Neural cell (in vitro differentiated cells): ENCODE measurements around the gene ACHE. TPM values are rescaled to one million over a fixed set of nuclear protein-coding genes. Genes with fewer than 3 reads are reported as not detected.

Experiments used
- H2AFZ ChIP-seq: fragments of 200-600, 300-800 bp; sonication (generic), shearing (Covaris generic); 2 replicates; pipeline ENCODE4 v1.6.0; 2014; ENCODE audit warnings: low read depth, mild to moderate bottlenecking, antibody characterized with exemption, low read length, moderate library complexity
- H3F3A ChIP-seq: fragments of 200-600 bp; shearing (Covaris generic); 2 replicates; pipeline ENCODE4 v1.6.1; 2016; ENCODE audit warnings: mild to moderate bottlenecking, moderate library complexity, mixed read lengths, antibody characterized with exemption, low read length; ENCODE audit not compliant: insufficient read depth, poor library complexity, severe bottlenecking
- H3K27ac ChIP-seq: fragments of 200-600, 300-800 bp; sonication (generic), shearing (Covaris generic); 2 replicates; pipeline ENCODE4 v1.5.1; 2014; ENCODE audit warnings: mild to moderate bottlenecking, low read length, moderate library complexity
- H3K27me3 ChIP-seq: fragments of 300-800, 200-600 bp; sonication (generic), shearing (Covaris generic); 2 replicates; pipeline ENCODE4 v1.6.0; 2014; ENCODE audit warnings: mild to moderate bottlenecking, low read depth, low read length, moderate library complexity; ENCODE audit not compliant: insufficient read depth
- H3K36me3 ChIP-seq: fragments of 300-800, 200-600 bp; sonication (generic), shearing (Covaris generic); 2 replicates; pipeline ENCODE4 v1.5.1; 2014; ENCODE audit warnings: mild to moderate bottlenecking, antibody characterized with exemption, low read length, moderate library complexity; ENCODE audit not compliant: insufficient read depth
- H3K4me2 ChIP-seq: fragments of 300-800, 200-600 bp; sonication (generic), shearing (Covaris generic); 2 replicates; pipeline ENCODE4 v1.6.0; 2014; ENCODE audit warnings: mild to moderate bottlenecking, low read length
- H3K4me3 ChIP-seq: fragments of 300-800, 200-600 bp; sonication (generic), shearing (Covaris generic); 2 replicates; pipeline ENCODE4 v1.5.1; 2014; ENCODE audit warnings: mild to moderate bottlenecking, low read length, moderate library complexity
- H3K79me2 ChIP-seq: fragments of 200-600 bp; shearing (Covaris generic); replicated peaks from 2 replicates; pipeline ENCODE4 v1.6.0; 2014; ENCODE audit warnings: mild to moderate bottlenecking, low read length, moderate library complexity; ENCODE audit not compliant: insufficient read depth
- H3K9ac ChIP-seq: fragments of 300-800, 200-600 bp; sonication (generic), shearing (Covaris generic); 2 replicates; pipeline ENCODE4 v1.6.1; 2016; ENCODE audit warnings: mild to moderate bottlenecking, low read length, mixed read lengths
- H3K9me2 ChIP-seq: fragments of 200-600 bp; shearing (Covaris generic); 2 replicates; pipeline ENCODE4 v1.6.1; 2016; ENCODE audit warnings: mild to moderate bottlenecking, low read length, mixed read lengths; ENCODE audit not compliant: insufficient read depth
- H3K9me3 ChIP-seq: fragments of 200-600, 300-800 bp; sonication (generic), shearing (Covaris generic); 2 replicates; pipeline ENCODE4 v1.6.1; 2016; ENCODE audit warnings: mild to moderate bottlenecking, mixed run types, low read length, moderate library complexity, mixed read lengths
- H4K20me1 ChIP-seq: fragments of 200-600 bp; shearing (Covaris generic); 2 replicates; pipeline ENCODE4 v1.6.1; 2016; ENCODE audit warnings: mild to moderate bottlenecking, mixed run types; ENCODE audit not compliant: insufficient read depth
- CTCF ChIP-seq: fragments of 450-650 bp; IDR thresholded peaks from 2 replicates; pipeline ENCODE4 v1.5.1; 2014; ENCODE audit warnings: antibody characterized with exemption, mild to moderate bottlenecking, moderate library complexity; ENCODE audit not compliant: poor library complexity, severe bottlenecking
- EP300 ChIP-seq: fragments of 450-650 bp; conservative IDR thresholded peaks from 2 replicates; pipeline ENCODE4 v1.6.1; 2014; ENCODE audit warnings: antibody characterized with exemption, mild to moderate bottlenecking, moderate library complexity; ENCODE audit not compliant: poor library complexity, severe bottlenecking
- EZH2 ChIP-seq: fragments of 200-600, 300-800 bp; shearing (Covaris generic), sonication (generic); IDR thresholded peaks from 2 replicates; pipeline ENCODE4 v1.6.1; 2014; ENCODE audit warnings: antibody characterized with exemption, low read length, borderline replicate concordance, mild to moderate bottlenecking; ENCODE audit not compliant: insufficient read depth, poor library complexity, severe bottlenecking
- MXI1 ChIP-seq: fragments of 450-650 bp; conservative IDR thresholded peaks from 2 replicates; pipeline ENCODE4 v1.6.1; 2014; ENCODE audit warnings: antibody characterized with exemption, mild to moderate bottlenecking; ENCODE audit not compliant: poor library complexity, severe bottlenecking
- POLR2AphosphoS5 ChIP-seq: IDR thresholded peaks from 2 replicates; pipeline ENCODE4 v1.6.1; 2012
- RAD21 ChIP-seq: fragments of 450-650 bp; conservative IDR thresholded peaks from 2 replicates; pipeline ENCODE4 v1.6.1; 2014; ENCODE audit warnings: antibody characterized with exemption, mild to moderate bottlenecking, moderate library complexity
- SMC3 ChIP-seq: fragments of 450-650 bp; conservative IDR thresholded peaks from 2 replicates; pipeline ENCODE4 v1.6.1; 2014; ENCODE audit warnings: antibody characterized with exemption, mild to moderate bottlenecking, moderate library complexity; ENCODE audit not compliant: poor library complexity
- TAF1 ChIP-seq: IDR thresholded peaks from 2 replicates; pipeline ENCODE4 v1.6.1; 2012; ENCODE audit warnings: low read depth
- polyA plus RNA-seq: library from polyadenylated mRNA; depleted of rRNA; stranded (reverse); fragments of >200 nt; gene quantifications from 2 replicates; pipeline ENCODE4 v1.2.3, GENCODE V29; 2014
- TF ChIP-seq, protein P1 (sequence below): IDR thresholded peaks from 2 replicates; pipeline ENCODE4 v1.6.1; 2012; ENCODE audit warnings: borderline replicate concordance

ACHE gene
- polyA plus RNA-seq, 1 donor from 2014 or later: 12.2 TPM

DNA sequence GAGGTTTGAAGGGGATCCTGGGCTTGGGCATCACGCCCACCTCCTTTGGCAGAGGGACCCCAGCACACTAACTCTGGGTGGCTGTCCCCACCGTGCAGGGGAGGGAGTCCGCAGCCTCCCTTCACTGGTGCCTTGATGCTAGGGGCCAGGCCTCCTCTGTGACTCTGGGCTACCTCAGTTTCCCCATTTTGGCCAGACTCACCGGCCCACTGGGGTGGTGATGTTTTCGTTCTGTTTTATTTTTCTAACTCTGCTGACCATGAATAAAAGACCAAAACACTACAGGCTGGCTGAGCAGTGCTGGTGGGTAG is 29.0 kb downstream of the ACHE start:
- TF ChIP-seq CTCF (no peak), EZH2 (no peak), TAF1 (no peak), POLR2AphosphoS5 (no peak), SMC3 (no peak), EP300 (no peak), MXI1 (no peak), RAD21 (no peak)
- TF ChIP-seq, protein P1, sequence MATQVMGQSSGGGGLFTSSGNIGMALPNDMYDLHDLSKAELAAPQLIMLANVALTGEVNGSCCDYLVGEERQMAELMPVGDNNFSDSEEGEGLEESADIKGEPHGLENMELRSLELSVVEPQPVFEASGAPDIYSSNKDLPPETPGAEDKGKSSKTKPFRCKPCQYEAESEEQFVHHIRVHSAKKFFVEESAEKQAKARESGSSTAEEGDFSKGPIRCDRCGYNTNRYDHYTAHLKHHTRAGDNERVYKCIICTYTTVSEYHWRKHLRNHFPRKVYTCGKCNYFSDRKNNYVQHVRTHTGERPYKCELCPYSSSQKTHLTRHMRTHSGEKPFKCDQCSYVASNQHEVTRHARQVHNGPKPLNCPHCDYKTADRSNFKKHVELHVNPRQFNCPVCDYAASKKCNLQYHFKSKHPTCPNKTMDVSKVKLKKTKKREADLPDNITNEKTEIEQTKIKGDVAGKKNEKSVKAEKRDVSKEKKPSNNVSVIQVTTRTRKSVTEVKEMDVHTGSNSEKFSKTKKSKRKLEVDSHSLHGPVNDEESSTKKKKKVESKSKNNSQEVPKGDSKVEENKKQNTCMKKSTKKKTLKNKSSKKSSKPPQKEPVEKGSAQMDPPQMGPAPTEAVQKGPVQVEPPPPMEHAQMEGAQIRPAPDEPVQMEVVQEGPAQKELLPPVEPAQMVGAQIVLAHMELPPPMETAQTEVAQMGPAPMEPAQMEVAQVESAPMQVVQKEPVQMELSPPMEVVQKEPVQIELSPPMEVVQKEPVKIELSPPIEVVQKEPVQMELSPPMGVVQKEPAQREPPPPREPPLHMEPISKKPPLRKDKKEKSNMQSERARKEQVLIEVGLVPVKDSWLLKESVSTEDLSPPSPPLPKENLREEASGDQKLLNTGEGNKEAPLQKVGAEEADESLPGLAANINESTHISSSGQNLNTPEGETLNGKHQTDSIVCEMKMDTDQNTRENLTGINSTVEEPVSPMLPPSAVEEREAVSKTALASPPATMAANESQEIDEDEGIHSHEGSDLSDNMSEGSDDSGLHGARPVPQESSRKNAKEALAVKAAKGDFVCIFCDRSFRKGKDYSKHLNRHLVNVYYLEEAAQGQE: no peak
- no peak overlapping the region for H3K4me2 ChIP-seq
- H3K9me3 ChIP-seq: no peaks in the 10 kb centered on the region
- no peaks in the 10 kb centered on the region for H3K9me2 ChIP-seq
- H3K4me3 ChIP-seq: no peak overlapping the region
- H3K9ac ChIP-seq: no peak overlapping the region
- H3F3A ChIP-seq: no peaks in the 10 kb centered on the region
- H3K27me3 ChIP-seq: no peaks in the 10 kb centered on the region
- H3K79me2 ChIP-seq: no peaks in the 10 kb centered on the region
- H3K27ac ChIP-seq: no peak overlapping the region
- H3K36me3 ChIP-seq: no peaks in the 10 kb centered on the region
- H4K20me1 ChIP-seq: no peaks in the 10 kb centered on the region
- no peak overlapping the region for H2AFZ ChIP-seq

DNA sequence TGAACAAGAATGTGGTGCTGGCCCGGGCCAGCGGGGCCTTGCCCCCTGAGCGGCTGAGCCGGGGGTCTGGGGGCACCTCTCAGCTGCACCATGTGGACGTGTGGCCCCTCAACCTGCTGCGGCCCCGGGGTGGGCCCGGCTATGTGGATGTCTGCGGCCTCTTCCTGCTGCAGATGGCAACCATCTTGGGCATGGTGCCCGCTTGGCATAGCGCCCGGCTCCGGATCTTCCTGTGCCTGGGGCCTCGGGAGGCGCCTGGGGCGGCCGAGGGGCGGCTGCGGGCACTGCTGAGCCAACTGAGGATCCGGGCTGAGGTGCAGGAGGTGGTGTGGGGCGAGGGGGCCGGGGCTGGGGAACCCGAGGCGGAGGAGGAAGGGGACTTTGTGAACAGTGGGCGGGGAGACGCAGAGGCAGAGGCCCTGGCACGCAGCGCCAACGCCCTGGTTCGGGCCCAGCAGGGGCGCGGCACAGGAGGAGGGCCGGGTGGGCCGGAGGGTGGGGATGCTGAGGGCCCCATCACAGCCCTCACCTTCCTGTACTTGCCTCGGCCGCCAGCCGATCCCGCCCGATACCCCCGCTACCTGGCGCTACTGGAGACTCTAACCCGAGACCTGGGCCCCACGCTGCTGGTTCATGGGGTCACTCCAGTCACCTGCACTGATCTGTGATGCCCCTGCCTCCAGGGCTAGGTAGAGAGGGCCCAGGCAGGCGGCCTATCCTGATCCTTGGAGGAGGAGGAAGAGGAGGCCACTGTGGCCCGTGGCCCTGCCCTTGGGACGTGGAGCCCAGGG is 29.6 kb downstream of the ACHE start:
- no peaks in the 10 kb centered on the region for H3K9me2 ChIP-seq
- no peak for TF ChIP-seq EP300
- TF ChIP-seq RAD21: no peak
- TF ChIP-seq MXI1: no peak
- no peak for TF ChIP-seq EZH2
- H3K9me3 ChIP-seq: no peaks in the 10 kb centered on the region
- H3K36me3 ChIP-seq: no peaks in the 10 kb centered on the region
- H3K27ac ChIP-seq: no peak overlapping the region
- H3K4me3 ChIP-seq: no peak overlapping the region
- H3K27me3 ChIP-seq: no peaks in the 10 kb centered on the region
- H3K4me2 ChIP-seq: no peak overlapping the region
- H4K20me1 ChIP-seq: no peaks in the 10 kb centered on the region
- H3K9ac ChIP-seq: no peak overlapping the region
- H2AFZ ChIP-seq: no peak overlapping the region
- H3K79me2 ChIP-seq: no peaks in the 10 kb centered on the region
- H3F3A ChIP-seq: no peaks in the 10 kb centered on the region
